ENCODE measurements around the gene COL25A1. TPM values are rescaled to one million over a fixed set of nuclear protein-coding genes. Genes with fewer than 3 reads are reported as not detected.
"Not testable (repeated sequence)": the region's sequence is repeated elsewhere in the genome, so short reads cannot be mapped to it uniquely, and the experiment has no call there.

The COL25A1 gene
- total RNA-seq, 2 experiments from 2014 or later, result not detected

DNA sequence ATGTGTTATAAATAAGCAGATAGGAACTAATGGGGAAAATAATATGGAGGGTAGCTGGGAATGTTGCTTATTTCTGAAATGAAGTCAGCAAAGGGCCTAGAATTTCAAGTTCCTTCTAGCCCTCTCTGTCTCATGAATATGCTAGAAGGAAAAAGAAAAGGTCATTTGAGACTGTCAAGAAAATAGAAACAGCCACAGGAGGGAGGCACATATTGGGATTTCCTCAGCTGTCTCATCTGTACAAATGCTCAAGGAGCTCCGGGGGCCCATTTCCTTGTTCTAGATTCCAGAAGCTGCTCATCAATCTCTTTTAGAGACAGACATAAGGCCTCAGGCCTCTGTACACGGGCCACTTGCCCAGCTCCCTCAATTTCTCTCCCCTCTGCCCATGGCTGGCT is 412.0 kb downstream of the COL25A1 start:
- CTCF ChIA-PET, result interaction anchor here (0.8 kb wide), 1 partner anchor 11 kb away, joined by 3 read pairs; no protein-coding TSS in a partner anchor
- POLR2A ChIA-PET, result no interaction called here

GRCh38 chr4:108889696-108890483 is 412.6 kb downstream of the COL25A1 start:
- Mint-ChIP-seq H3K27me3 (peaks cover 1% of the 10 kb centered on the region), H3K9me3 (no peaks in the 10 kb centered on the region), H3K36me3 (ENCODE audit: low read depth) (peaks cover 1% of the 10 kb centered on the region), H3K27ac (no peak overlapping the region), H3K4me1 (peaks cover 5% of the 10 kb centered on the region), H3K4me3 (no peak overlapping the region)
- DNase-seq, result no peak
- ChIA-PET CTCF (no interaction called here), POLR2A (no interaction called here)

More for the DNA sequence above, 412.0 kb downstream of the COL25A1 start:
- Mint-ChIP-seq H3K4me3 (no peak overlapping the region), H3K27ac (no peak overlapping the region), H3K4me1 (no peaks in the 10 kb centered on the region), H3K36me3 (ENCODE audit: low read depth) (peaks cover 1% of the 10 kb centered on the region), H3K27me3 (peaks cover 1% of the 10 kb centered on the region), H3K9me3 (no peaks in the 10 kb centered on the region)
- DNase-seq, result no peak

GRCh38 chr4:108888769-108889168 is 413.7 kb downstream of the COL25A1 start:
- H3K36me3 Mint-ChIP-seq (ENCODE audit: low read depth), result peaks cover 1% of the 10 kb centered on the region
- no peaks in the 10 kb centered on the region for H3K9me3 Mint-ChIP-seq
- H3K4me3 Mint-ChIP-seq, result no peak overlapping the region
- ChIA-PET POLR2A (no interaction called here), CTCF (no interaction called here)
- no peak overlapping the region for H3K27ac Mint-ChIP-seq
- H3K27me3 Mint-ChIP-seq, result peaks cover 1% of the 10 kb centered on the region
- DNase-seq, result no peak
- H3K4me1 Mint-ChIP-seq, result peaks cover 8% of the 10 kb centered on the region

DNA sequence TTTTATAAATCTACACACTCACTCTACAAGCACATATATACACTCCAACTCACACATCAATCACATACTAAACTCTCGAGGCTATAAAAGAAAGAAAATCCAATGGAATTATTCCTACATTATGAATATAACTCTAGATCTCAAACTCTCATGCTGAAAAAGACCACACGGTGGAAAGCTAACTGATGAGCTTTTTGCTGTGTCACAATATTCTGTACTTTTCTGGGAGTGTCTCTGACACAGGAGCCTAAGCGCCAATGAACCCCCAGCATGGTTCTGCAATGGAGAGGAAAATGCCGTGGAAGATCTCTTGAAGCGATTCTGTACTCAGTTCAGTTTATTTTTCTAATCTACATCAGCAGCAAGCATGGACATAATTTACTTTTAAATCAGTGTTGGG is 415.4 kb downstream of the COL25A1 start:
- ChIA-PET CTCF (no interaction called here), POLR2A (no interaction called here)
- Mint-ChIP-seq H3K36me3 (ENCODE audit: low read depth) (no peaks in the 10 kb centered on the region), H3K4me1 (peaks cover 8% of the 10 kb centered on the region), H3K27ac (no peak overlapping the region), H3K27me3 (peaks cover 1% of the 10 kb centered on the region), H3K4me3 (no peak overlapping the region), H3K9me3 (no peaks in the 10 kb centered on the region)
- DNase-seq, result no peak

DNA sequence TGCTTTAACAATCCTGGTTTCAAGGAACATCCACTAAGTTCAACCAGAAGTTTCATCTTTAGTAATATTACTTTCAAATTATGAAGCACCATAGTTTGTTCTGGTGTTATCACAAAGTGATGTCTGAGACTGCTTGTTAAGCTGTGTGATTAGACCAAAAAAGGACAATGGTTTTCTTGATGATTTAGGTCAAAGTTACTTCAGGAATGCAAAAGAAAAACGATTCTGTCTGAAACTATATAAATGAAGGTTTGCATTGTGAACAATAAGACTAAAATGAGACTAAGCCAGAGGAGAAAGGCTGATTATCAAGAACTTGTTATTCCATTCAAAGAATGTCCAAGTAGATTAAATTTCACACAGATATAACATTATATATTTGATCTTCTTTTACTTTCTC is 417.2 kb downstream of the COL25A1 start:
- no peak for DNase-seq

GRCh38 chr4:108884596-108884995 is 417.9 kb downstream of the COL25A1 start:
- Mint-ChIP-seq H3K4me1 (peaks cover 8% of the 10 kb centered on the region), H3K27me3 (peaks cover 1% of the 10 kb centered on the region), H3K27ac (no peak overlapping the region), H3K36me3 (ENCODE audit: low read depth) (no peaks in the 10 kb centered on the region), H3K9me3 (no peaks in the 10 kb centered on the region), H3K4me3 (no peak overlapping the region)
- DNase-seq, result no peak
- ChIA-PET POLR2A (no interaction called here), CTCF (no interaction called here)

More for the DNA sequence above, 417.2 kb downstream of the COL25A1 start:
- POLR2A ChIA-PET, result no interaction called here
- H3K27me3 Mint-ChIP-seq, result peaks cover 1% of the 10 kb centered on the region
- no peak overlapping the region for H3K27ac Mint-ChIP-seq
- peaks cover 8% of the 10 kb centered on the region for H3K4me1 Mint-ChIP-seq
- CTCF ChIA-PET, result no interaction called here
- H3K4me3 Mint-ChIP-seq, result no peak overlapping the region
- H3K9me3 Mint-ChIP-seq, result no peaks in the 10 kb centered on the region
- H3K36me3 Mint-ChIP-seq (ENCODE audit: low read depth), result no peaks in the 10 kb centered on the region

- no peaks in the 10 kb centered on the region for H3K9me3 Mint-ChIP-seq
- DNase-seq, result no peak
- CTCF ChIA-PET, result no interaction called here
- no peaks in the 10 kb centered on the region for H3K36me3 Mint-ChIP-seq (ENCODE audit: low read depth)
- peaks cover 12% of the 10 kb centered on the region for H3K4me1 Mint-ChIP-seq
- no peak overlapping the region for H3K27ac Mint-ChIP-seq
- peaks cover 1% of the 10 kb centered on the region for H3K27me3 Mint-ChIP-seq
- POLR2A ChIA-PET, result no interaction called here
- H3K4me3 Mint-ChIP-seq, result no peak overlapping the region
Observed at GRCh38 chr4:108881986-108882385, 420.5 kb downstream of the COL25A1 start.

DNA sequence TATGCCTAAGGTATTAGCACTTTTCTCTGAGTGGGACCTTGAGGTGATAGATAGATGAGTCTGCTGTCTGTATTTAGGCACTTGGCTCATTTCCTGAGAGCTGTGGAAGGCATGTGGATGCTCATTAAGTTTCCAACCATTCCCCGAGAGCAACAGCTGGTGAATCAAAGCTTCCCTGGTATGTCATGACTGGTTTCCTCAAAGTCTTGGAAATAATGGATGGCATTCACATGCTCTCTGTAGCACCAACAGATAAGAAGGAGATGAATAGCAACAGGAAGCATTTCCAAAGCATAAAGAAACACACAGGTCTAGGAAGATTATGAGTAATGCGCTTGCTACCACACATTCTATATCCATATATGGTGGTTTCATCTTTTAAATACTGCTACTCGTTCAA is 421.3 kb downstream of the COL25A1 start:
- no peaks in the 10 kb centered on the region for H3K27me3 Mint-ChIP-seq
- peaks cover 12% of the 10 kb centered on the region for H3K4me1 Mint-ChIP-seq
- DNase-seq, result no peak
- no peak overlapping the region for H3K4me3 Mint-ChIP-seq
- no peak overlapping the region for H3K27ac Mint-ChIP-seq
- CTCF ChIA-PET, result no interaction called here
- H3K36me3 Mint-ChIP-seq (ENCODE audit: low read depth), result no peaks in the 10 kb centered on the region
- POLR2A ChIA-PET, result no interaction called here
- no peaks in the 10 kb centered on the region for H3K9me3 Mint-ChIP-seq

- Mint-ChIP-seq H3K9me3 (no peaks in the 10 kb centered on the region), H3K27me3 (peaks cover 5% of the 10 kb centered on the region), H3K27ac (no peak overlapping the region), H3K36me3 (ENCODE audit: low read depth) (no peaks in the 10 kb centered on the region), H3K4me3 (no peak overlapping the region), H3K4me1 (peaks cover 4% of the 10 kb centered on the region)
- no peak for DNase-seq
- CTCF ChIA-PET, result interaction anchor here (0.7 kb wide), 1 partner anchor 172 kb away, joined by 4 read pairs; no protein-coding TSS in a partner anchor
- POLR2A ChIA-PET, result no interaction called here
Observed at GRCh38 chr4:108878806-108879205, 423.7 kb downstream of the COL25A1 start.

DNA sequence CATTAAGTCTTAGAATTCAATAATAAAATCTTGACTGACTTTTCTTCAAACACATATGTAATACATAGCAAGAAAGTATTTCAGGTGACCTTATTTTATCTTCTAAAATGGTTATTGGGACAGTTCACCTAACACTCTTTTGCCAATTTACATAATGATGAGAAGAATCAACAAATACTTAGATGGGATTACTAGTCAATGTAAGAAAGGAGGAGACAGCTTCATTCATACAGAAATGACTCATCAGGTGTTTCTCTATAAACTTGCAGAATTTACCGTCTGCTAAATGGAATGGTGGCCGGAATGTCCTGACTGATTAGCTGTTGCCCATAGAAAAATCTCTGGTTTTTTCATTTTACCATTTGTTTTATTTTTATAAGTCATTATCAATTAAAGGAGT is 424.6 kb downstream of the COL25A1 start:
- Mint-ChIP-seq H3K9me3 (no peaks in the 10 kb centered on the region), H3K36me3 (ENCODE audit: low read depth) (no peaks in the 10 kb centered on the region), H3K27ac (no peak overlapping the region), H3K4me3 (no peak overlapping the region), H3K4me1 (peaks cover 4% of the 10 kb centered on the region), H3K27me3 (peaks cover 5% of the 10 kb centered on the region)
- DNase-seq, result no peak
- POLR2A ChIA-PET, result no interaction called here
- CTCF ChIA-PET, result no interaction called here

- H3K27ac Mint-ChIP-seq, result no peak overlapping the region
- peaks cover 7% of the 10 kb centered on the region for H3K27me3 Mint-ChIP-seq
- ChIA-PET POLR2A (no interaction called here), CTCF (no interaction called here)
- H3K36me3 Mint-ChIP-seq (ENCODE audit: low read depth), result no peaks in the 10 kb centered on the region
- no peaks in the 10 kb centered on the region for H3K9me3 Mint-ChIP-seq
- peaks cover 4% of the 10 kb centered on the region for H3K4me1 Mint-ChIP-seq
- H3K4me3 Mint-ChIP-seq, result no peak overlapping the region
- DNase-seq, result no peak
Observed at GRCh38 chr4:108874806-108875205, 427.7 kb downstream of the COL25A1 start.

GRCh38 chr4:108869970-108870369 is 432.5 kb downstream of the COL25A1 start:
- peaks cover 14% of the 10 kb centered on the region for H3K27me3 Mint-ChIP-seq
- H3K27ac Mint-ChIP-seq; DNase-seq; H3K9me3 Mint-ChIP-seq; H3K4me1 Mint-ChIP-seq; CTCF ChIA-PET; POLR2A ChIA-PET; H3K36me3 Mint-ChIP-seq (ENCODE audit: low read depth); H3K4me3 Mint-ChIP-seq: not testable (repeated sequence)

- no peak overlapping the region for H3K4me3 Mint-ChIP-seq
- peaks cover 11% of the 10 kb centered on the region for H3K27me3 Mint-ChIP-seq
- no peak for DNase-seq
- ChIA-PET POLR2A (no interaction called here), CTCF (no interaction called here)
- no peaks in the 10 kb centered on the region for H3K9me3 Mint-ChIP-seq
- H3K36me3 Mint-ChIP-seq (ENCODE audit: low read depth), result no peaks in the 10 kb centered on the region
- no peaks in the 10 kb centered on the region for H3K4me1 Mint-ChIP-seq
- H3K27ac Mint-ChIP-seq, result no peak overlapping the region
Observed at GRCh38 chr4:108868606-108869227, 433.7 kb downstream of the COL25A1 start.

DNA sequence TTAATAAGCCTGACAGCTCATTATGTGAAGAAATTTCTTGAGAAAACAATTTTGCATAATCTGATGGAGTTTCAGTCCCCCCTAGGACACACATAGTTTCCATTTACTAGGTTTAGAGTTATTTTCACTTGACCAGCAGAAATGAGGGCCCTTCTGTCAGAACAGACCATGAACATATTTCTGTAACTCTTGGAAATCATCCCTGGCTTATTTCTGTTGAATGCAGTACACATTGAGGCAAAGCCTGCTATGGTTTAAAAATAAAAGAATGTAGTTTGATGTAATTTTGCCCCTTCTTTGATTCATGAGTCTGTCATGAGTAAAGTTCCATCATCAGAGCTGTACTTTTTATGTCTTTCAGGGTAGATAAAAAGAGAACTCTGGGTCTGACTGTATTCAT is 435.0 kb downstream of the COL25A1 start:
- H3K4me3 Mint-ChIP-seq, result no peak overlapping the region
- peaks cover 11% of the 10 kb centered on the region for H3K27me3 Mint-ChIP-seq
- H3K4me1 Mint-ChIP-seq, result no peaks in the 10 kb centered on the region
- no peaks in the 10 kb centered on the region for H3K36me3 Mint-ChIP-seq (ENCODE audit: low read depth)
- ChIA-PET POLR2A (no interaction called here), CTCF (no interaction called here)
- no peak for DNase-seq
- no peak overlapping the region for H3K27ac Mint-ChIP-seq
- H3K9me3 Mint-ChIP-seq, result no peaks in the 10 kb centered on the region
